HL-60 (cell line): ENCODE data around the gene ZC3H12C.
"Not testable (repeated sequence)": the region's sequence is repeated elsewhere in the genome, so short reads cannot be mapped to it uniquely, and the experiment has no call there.

Experiments
- GABPA ChIP-seq: IDR thresholded peaks from 2 replicates; pipeline ENCODE4 v1.6.1; 2012; ENCODE audit warnings: low read depth
- TF ChIP-seq, protein P1 (sequence below): IDR thresholded peaks from one replicate; pipeline ENCODE4 v1.5.1; 2011; ENCODE audit warnings: low read length, control low read depth, inconsistent platforms; ENCODE audit not compliant: insufficient read depth

DNA sequence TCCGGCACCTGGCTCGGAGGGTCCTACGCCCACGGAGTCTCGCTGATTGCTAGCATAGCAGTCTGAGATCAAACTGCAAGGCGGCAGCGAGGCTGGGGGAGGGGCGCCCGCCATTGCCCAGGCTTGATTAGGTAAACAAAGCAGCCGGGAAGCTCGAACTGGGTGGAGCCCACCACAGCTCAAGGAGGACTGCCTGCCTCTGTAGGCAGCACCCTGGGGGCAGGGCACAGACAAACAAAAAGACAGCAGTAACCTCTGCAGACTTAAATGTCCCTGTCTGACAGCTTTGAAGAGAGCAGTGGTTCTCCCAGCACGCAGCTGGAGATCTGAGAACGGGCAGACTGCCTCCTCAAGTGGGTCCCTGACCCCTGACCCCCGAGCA, 116.1 kb downstream of the ZC3H12C start:
- TF ChIP-seq, protein P1, sequence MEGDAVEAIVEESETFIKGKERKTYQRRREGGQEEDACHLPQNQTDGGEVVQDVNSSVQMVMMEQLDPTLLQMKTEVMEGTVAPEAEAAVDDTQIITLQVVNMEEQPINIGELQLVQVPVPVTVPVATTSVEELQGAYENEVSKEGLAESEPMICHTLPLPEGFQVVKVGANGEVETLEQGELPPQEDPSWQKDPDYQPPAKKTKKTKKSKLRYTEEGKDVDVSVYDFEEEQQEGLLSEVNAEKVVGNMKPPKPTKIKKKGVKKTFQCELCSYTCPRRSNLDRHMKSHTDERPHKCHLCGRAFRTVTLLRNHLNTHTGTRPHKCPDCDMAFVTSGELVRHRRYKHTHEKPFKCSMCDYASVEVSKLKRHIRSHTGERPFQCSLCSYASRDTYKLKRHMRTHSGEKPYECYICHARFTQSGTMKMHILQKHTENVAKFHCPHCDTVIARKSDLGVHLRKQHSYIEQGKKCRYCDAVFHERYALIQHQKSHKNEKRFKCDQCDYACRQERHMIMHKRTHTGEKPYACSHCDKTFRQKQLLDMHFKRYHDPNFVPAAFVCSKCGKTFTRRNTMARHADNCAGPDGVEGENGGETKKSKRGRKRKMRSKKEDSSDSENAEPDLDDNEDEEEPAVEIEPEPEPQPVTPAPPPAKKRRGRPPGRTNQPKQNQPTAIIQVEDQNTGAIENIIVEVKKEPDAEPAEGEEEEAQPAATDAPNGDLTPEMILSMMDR = not testable (repeated sequence)
- not testable (repeated sequence) for TF ChIP-seq GABPA
